SK-N-MC (cell line): ENCODE data around the gene OTOGL.

Experiments used
- EZH2 ChIP-seq: fragments of 200-600 bp; sonication (generic); IDR thresholded peaks from one replicate; pipeline ENCODE4 v1.6.1; 2017; ENCODE audit warnings: antibody characterized with exemption
- FOXP2 ChIP-seq: optimal IDR thresholded peaks from 2 replicates; pipeline ENCODE3; 2011; ENCODE audit warnings: mild to moderate bottlenecking, moderate library complexity; ENCODE audit not compliant: insufficient read depth; ENCODE audit errors: extremely low read length, control extremely low read depth
- POLR2AphosphoS5 ChIP-seq: IDR thresholded peaks from 2 replicates; pipeline ENCODE4 v1.6.1; 2012; ENCODE audit warnings: mild to moderate bottlenecking, low read depth, low read length, borderline replicate concordance

GRCh38 chr12:80364056-80364455 lies 264.7 kb downstream of the OTOGL start:
- TF ChIP-seq POLR2AphosphoS5 (no peak), EZH2 (no peak), FOXP2 (no peak)
